Suppressor macrophage (primary cell): ENCODE measurements around the gene CD4.
"Not testable (repeated sequence)": the region's sequence is repeated elsewhere in the genome, so short reads cannot be mapped to it uniquely, and the experiment has no call there.

Source experiments
- DNase-seq, 4 experiments: peaks; one replicate each; pipeline ENCODE4 v3.0.0-alpha.2; 2020 to 2022

CD4 gene

GRCh38 chr12:6869049-6870021, 80.0 kb downstream of the CD4 start:
- peak; percentile 79 to 89 (median 84) for DNase-seq

DNA sequence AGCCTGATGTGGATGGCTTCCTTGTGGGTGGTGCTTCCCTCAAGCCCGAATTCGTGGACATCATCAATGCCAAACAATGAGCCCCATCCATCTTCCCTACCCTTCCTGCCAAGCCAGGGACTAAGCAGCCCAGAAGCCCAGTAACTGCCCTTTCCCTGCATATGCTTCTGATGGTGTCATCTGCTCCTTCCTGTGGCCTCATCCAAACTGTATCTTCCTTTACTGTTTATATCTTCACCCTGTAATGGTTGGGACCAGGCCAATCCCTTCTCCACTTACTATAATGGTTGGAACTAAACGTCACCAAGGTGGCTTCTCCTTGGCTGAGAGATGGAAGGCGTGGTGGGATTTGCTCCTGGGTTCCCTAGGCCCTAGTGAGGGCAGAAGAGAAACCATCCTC, 81.0 kb downstream of the CD4 start:
- not testable (repeated sequence) for DNase-seq
